ENCODE results near the gene DHCR24.

GRCh38 chr1:54838565-54839180 is 48.3 kb downstream of the DHCR24 start:
- TF ChIP-seq ZNF121 (tag by site-specific recombination; IDR thresholded peaks at IDR 0.05) (no peak), CTCF (tag by site-specific recombination; IDR thresholded peaks at IDR 0.05) (no peak), YY1 (tag by site-specific recombination; IDR thresholded peaks at IDR 0.05) (no peak), ZBTB7A (tag by site-specific recombination; IDR thresholded peaks at IDR 0.05; ENCODE audit: low read depth) (no peak), REST (tag by site-specific recombination; IDR thresholded peaks at IDR 0.05) (no peak), ZNF391 (tag by site-specific recombination; IDR thresholded peaks at IDR 0.05; ENCODE audit: borderline replicate concordance, low read depth) (no peak), TSHZ1 (tag by site-specific recombination; IDR thresholded peaks at IDR 0.05; ENCODE audit: borderline replicate concordance) (no peak), ZNF140 (tag by site-specific recombination; IDR thresholded peaks at IDR 0.05) (no peak), ZNF302 (tag by site-specific recombination; IDR thresholded peaks at IDR 0.05; ENCODE audit: low read depth) (no peak), ZNF239 (tag by site-specific recombination; IDR thresholded peaks at IDR 0.05) (no peak), ZNF114 (tag by site-specific recombination; IDR thresholded peaks at IDR 0.05) (no peak), PATZ1 (tag by site-specific recombination; IDR thresholded peaks at IDR 0.05) (no peak), HOXD13 (CRISPR knock-in tag; IDR thresholded peaks at IDR 0.05; ENCODE audit: borderline replicate concordance) (no peak), ZNF596 (tag by site-specific recombination; IDR thresholded peaks at IDR 0.05) (no peak)

All from HEK293 (cell line).